Measurements from ENCODE around the gene PRM1. TPM values are rescaled to one million over a fixed set of nuclear protein-coding genes. Genes with fewer than 3 reads are reported as not detected.

PRM1 gene
- total and polyA plus RNA-seq, 2 of the 13 experiments (the other 11 are each of a cell fraction or from before 2014, with no cell fraction given): not detected

DNA sequence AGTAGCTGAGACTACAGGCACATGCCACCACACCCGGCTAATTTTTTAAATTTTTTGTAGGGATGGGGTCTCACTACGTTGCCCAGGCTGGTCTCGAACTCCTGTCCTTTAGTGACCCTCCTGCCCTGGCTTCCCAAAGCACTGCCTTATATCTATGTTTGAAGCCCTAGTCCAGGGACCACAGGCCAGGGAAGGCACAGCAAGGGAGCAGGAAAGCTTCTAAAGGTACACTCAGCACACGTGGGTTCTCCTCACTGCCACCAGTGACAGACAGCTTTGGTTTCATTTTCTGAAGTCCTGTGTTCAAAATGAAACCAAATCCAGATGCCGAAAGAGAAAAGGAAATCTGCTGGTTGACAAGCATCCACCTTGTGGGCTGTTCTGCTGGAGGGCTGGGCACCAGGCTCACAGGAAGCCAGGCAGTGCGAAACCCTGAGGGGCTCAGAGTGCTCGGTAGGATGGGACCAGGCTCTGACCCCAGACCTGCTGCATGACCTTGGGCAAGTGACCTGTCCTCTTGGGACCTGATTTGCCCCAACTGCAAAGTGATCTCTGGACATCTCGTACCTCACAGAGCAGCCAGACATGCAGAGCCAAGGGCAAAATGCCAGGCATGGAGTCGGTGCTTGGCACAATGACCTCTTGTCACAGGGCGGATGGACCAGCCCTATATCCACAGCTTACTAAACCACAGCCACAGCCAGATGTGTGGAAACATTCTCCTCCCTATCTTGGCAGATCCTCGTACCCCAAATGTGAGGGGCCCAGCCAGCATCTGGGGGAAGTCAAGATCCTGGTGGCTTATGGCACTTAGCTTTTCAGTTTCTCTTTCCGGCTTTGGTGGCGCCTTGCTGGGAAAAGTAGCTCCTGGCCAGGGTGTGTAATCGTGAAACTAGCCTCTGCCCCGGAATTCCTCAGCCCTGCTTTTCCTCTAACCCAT is 22.3 kb downstream of the PRM1 start (continued):
- TF ChIP-seq, protein P1, sequence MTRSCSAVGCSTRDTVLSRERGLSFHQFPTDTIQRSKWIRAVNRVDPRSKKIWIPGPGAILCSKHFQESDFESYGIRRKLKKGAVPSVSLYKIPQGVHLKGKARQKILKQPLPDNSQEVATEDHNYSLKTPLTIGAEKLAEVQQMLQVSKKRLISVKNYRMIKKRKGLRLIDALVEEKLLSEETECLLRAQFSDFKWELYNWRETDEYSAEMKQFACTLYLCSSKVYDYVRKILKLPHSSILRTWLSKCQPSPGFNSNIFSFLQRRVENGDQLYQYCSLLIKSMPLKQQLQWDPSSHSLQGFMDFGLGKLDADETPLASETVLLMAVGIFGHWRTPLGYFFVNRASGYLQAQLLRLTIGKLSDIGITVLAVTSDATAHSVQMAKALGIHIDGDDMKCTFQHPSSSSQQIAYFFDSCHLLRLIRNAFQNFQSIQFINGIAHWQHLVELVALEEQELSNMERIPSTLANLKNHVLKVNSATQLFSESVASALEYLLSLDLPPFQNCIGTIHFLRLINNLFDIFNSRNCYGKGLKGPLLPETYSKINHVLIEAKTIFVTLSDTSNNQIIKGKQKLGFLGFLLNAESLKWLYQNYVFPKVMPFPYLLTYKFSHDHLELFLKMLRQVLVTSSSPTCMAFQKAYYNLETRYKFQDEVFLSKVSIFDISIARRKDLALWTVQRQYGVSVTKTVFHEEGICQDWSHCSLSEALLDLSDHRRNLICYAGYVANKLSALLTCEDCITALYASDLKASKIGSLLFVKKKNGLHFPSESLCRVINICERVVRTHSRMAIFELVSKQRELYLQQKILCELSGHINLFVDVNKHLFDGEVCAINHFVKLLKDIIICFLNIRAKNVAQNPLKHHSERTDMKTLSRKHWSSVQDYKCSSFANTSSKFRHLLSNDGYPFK (CRISPR knock-in tag; IDR thresholded peaks at IDR 0.05; ENCODE audit: borderline replicate concordance): peak; percentile 65; the same call in 1 of the 2 replicates
- TF ChIP-seq ZMYM4 (CRISPR knock-in tag; IDR thresholded peaks at IDR 0.05) (peak; percentile 41), MTA1 (CRISPR knock-in tag; IDR thresholded peaks at IDR 0.05; ENCODE audit: borderline replicate concordance) (peak; percentile 94; the same call in 1 of the 2 replicates), SAP130 (CRISPR knock-in tag; IDR thresholded peaks at IDR 0.05; ENCODE audit: low read depth) (peak; percentile 57; the same call in 1 of the 2 replicates), SOX5 (CRISPR knock-in tag; IDR thresholded peaks at IDR 0.05; ENCODE audit: borderline replicate concordance) (0 out of 2 replicates have a peak, but pooled peaks have one; percentile 18), ZBTB21 (CRISPR knock-in tag; IDR thresholded peaks at IDR 0.05) (no peak), ZMYM3 (CRISPR knock-in tag; IDR thresholded peaks at IDR 0.05) (peak; percentile 81), ZNF235 (CRISPR knock-in tag; IDR thresholded peaks at IDR 0.05; ENCODE audit: borderline replicate concordance) (no peak), KDM2A (CRISPR knock-in tag; IDR thresholded peaks at IDR 0.05; ENCODE audit: borderline replicate concordance, low read depth) (peak; percentile 50), NRL (CRISPR knock-in tag; IDR thresholded peaks at IDR 0.05; ENCODE audit: borderline replicate concordance) (peak; percentile 70; the same call in 1 of the 2 replicates), ZNF350 (CRISPR knock-in tag; IDR thresholded peaks at IDR 0.05; ENCODE audit: borderline replicate concordance, low read depth) (0 out of 2 replicates have a peak, but pooled peaks have one; percentile 63), ZNF383 (CRISPR knock-in tag; IDR thresholded peaks at IDR 0.05; ENCODE audit: borderline replicate concordance) (no peak), ZSCAN31 (CRISPR knock-in tag; IDR thresholded peaks at IDR 0.05; ENCODE audit: low read depth) (0 out of 2 replicates have a peak, but pooled peaks have one; percentile 9), ZFP90 (CRISPR knock-in tag; IDR thresholded peaks at IDR 0.05; ENCODE audit: borderline replicate concordance) (peak; percentile 81; the same call in 1 of the 2 replicates)
- TF ChIP-seq, protein P2, sequence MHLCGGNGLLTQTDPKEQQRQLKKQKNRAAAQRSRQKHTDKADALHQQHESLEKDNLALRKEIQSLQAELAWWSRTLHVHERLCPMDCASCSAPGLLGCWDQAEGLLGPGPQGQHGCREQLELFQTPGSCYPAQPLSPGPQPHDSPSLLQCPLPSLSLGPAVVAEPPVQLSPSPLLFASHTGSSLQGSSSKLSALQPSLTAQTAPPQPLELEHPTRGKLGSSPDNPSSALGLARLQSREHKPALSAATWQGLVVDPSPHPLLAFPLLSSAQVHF (CRISPR knock-in tag; IDR thresholded peaks at IDR 0.05): no peak
- TF ChIP-seq, protein P3, sequence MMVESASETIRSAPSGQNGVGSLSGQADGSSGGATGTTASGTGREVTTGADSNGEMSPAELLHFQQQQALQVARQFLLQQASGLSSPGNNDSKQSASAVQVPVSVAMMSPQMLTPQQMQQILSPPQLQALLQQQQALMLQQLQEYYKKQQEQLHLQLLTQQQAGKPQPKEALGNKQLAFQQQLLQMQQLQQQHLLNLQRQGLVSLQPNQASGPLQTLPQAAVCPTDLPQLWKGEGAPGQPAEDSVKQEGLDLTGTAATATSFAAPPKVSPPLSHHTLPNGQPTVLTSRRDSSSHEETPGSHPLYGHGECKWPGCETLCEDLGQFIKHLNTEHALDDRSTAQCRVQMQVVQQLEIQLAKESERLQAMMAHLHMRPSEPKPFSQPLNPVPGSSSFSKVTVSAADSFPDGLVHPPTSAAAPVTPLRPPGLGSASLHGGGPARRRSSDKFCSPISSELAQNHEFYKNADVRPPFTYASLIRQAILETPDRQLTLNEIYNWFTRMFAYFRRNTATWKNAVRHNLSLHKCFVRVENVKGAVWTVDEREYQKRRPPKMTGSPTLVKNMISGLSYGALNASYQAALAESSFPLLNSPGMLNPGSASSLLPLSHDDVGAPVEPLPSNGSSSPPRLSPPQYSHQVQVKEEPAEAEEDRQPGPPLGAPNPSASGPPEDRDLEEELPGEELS (CRISPR knock-in tag; IDR thresholded peaks at IDR 0.05): peak; percentile 55
- TF ChIP-seq, protein P4, sequence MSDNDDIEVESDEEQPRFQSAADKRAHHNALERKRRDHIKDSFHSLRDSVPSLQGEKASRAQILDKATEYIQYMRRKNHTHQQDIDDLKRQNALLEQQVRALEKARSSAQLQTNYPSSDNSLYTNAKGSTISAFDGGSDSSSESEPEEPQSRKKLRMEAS (IDR thresholded peaks at IDR 0.05): peak; percentile 51
